Heart left ventricle (tissue), 16 donors: ENCODE results near the gene SRP68. TPM values are rescaled to one million over a fixed set of nuclear protein-coding genes. Genes with fewer than 3 reads are reported as not detected.

Experiments
- ATAC-seq, 4 donors: fragments of 200-7000 bp; cut with Tn5 transposase; one replicate each; pipeline ENCODE4 v1.9.1; 2020 to 2022; ENCODE audit warnings: moderate library complexity in 4 of 4, mild to moderate bottlenecking in 3 of 4, moderate number of reproducible peaks in 1 of 4
- DNase-seq, 5 donors: peaks; one replicate each; pipeline ENCODE4 v3.0.0-alpha.2; 2020
- H3K27ac ChIP-seq, 12 donors: fragments of 200-600 bp; sonication (generic) in 4 of 12; one replicate each; pipeline versions ENCODE4 v1.5.0 to v1.8.0; 2016 to 2022; ENCODE audit warnings: mild to moderate bottlenecking in 2 of 12
- H3K27me3 ChIP-seq, 9 donors: fragments of 200-600 bp; sonication (generic) in 2 of 9; one replicate each; pipeline versions ENCODE4 v1.5.1 to v1.8.0; 2016 to 2022; ENCODE audit warnings: mild to moderate bottlenecking in 3 of 9
- H3K36me3 ChIP-seq, 9 donors: fragments of 200-600 bp; sonication (generic) in 2 of 9; one replicate each; pipeline versions ENCODE4 v1.5.0 to v1.8.0; 2018 to 2022; ENCODE audit warnings: mild to moderate bottlenecking in 2 of 9
- H3K4me1 ChIP-seq, 12 donors: fragments of 200-600 bp; sonication (generic) in 4 of 12; one replicate each; pipeline versions ENCODE4 v1.5.0 to v1.8.0; 2016 to 2022; ENCODE audit warnings: mild to moderate bottlenecking in 3 of 12
- H3K4me3 ChIP-seq, 12 donors: fragments of 200-600 bp; sonication (generic) in 4 of 12; one replicate each; pipeline versions ENCODE4 v1.5.0 to v1.8.0; 2017 to 2022; ENCODE audit warnings: mild to moderate bottlenecking in 9 of 12, moderate library complexity in 4 of 12
- H3K9me3 ChIP-seq, 12 donors: fragments of 200-600 bp; sonication (generic) in 4 of 12; one replicate each; pipeline versions ENCODE4 v1.5.0 to v1.8.0; 2016 to 2022; ENCODE audit warnings: mild to moderate bottlenecking in 1 of 12
- CTCF ChIP-seq, 12 donors: fragments of 200-600 bp; sonication (generic) in 4 of 12; IDR thresholded peaks; one replicate each; pipeline versions ENCODE4 v1.5.0 to v1.8.0; 2018 to 2022; ENCODE audit warnings: antibody characterized with exemption in 12 of 12, mild to moderate bottlenecking in 5 of 12
- POLR2A ChIP-seq, 2 donors: fragments of 450-650 bp; IDR thresholded peaks; one replicate each; pipeline ENCODE4 v1.6.1; 2017; ENCODE audit warnings: antibody characterized with exemption in 2 of 2, mild to moderate bottlenecking in 2 of 2, moderate library complexity in 2 of 2
- WGBS, 4 donors: extraction: QIAGEN DNeasy Blood & Tissue Kit in 2 of 4; methylation state at CpG; one replicate each; pipeline versions ENCODE4 v1.1.5 to v1.1.7; 2013 to 2018; 5-methylcytosine and 5-hydroxymethylcytosine counted together
- intact Hi-C, 10 donors: fragments of 100-400 bp; cut with DNase I; formaldehyde crosslinking; loops; one replicate each; pipeline versions ENCODE4 v1.11.1 to v1.14.2; 2022
- polyA plus RNA-seq, 2 donors: library from polyadenylated mRNA; stranded (reverse); fragments of 200-250 nt; gene quantifications; one replicate each; pipeline ENCODE4 v1.2.3, GENCODE V29; 2013
- total RNA-seq, 9 donors: library from RNA; depleted of rRNA in 2 of 9; stranded (reverse); fragments of >200 nt in 2 of 9; fragmentation: NEBNext Ultra II Directional in 3 of 9; extraction: Animal tissue kit (Norgen Biotek cat#: 25700) in 3 of 9; gene quantifications; one replicate each; pipeline versions ENCODE4 v1.1.0 to v1.2.4, GENCODE V29; 2016 to 2023
- donor health status: ischemic (EF 13 %, LVEDD 7.1; RV severe dilation, severe dysfunction).
- donor health status: healthy with polysubstance abuse.
- donor health status: DM: no; HTN: yes; CAD: no.
- donor health status: DM: no; HTN: no; CAD: no.
- donor health status: ischemic (EF 25% LVEDD 6.9; RV normal size, moderate dysfunction).
- donor health status: ischemic (EF 25% LVEDD 5.7; RV mildly dilated, moderate dysfunction).
- donor health status: healthy.
- donor health status: DM: yes; HTN: yes; CAD: no.
- donor health status: ischemic (EF 35%, LVEDD 5.7; RV mildly dilated, moderate dysfunction).
- donor health status: nonischemic (EF 11% LVEDD 7.7; RV severe dilation, severe dysfunction).
- donor health status: DM: yes; HTN: yes; CAD: no.
- donor health status: PGD.
- donor health status: ischemic (EF 29% LVEDD 5.4; RV normal size, mild dysfunction).
- donor health status: nonischemic (EF 23%, LVEDD 6.1; RV moderate dilation, normal function).

SRP68 gene
- total and polyA plus RNA-seq, 11 donors, result 26.8 to 80.0 (median 59.4) TPM

DNA sequence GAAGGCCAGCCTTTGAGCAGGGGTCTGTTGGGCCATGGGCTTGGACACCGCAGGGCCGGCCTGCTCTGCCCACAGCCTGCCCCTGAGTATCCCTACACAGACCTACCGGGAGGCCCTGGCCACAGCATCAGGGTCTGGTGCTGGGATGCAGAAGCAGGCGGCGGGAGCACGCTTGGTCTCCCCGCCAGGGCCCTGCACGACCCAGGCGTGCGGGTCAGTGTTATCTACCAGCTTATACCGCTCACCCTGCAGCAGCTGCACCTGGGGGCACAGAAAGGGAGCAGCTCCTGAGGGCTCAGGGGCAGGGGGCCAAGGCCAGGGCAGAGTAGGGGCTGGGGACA is 54.0 kb downstream of the SRP68 start:
- H3K9me3 ChIP-seq, result no peaks in the 10 kb centered on the region
- 75 to 90% (median 82%) methylated on average over 9 to 11 of the region's 11 CpGs for WGBS, 4 donors
- TF ChIP-seq CTCF (IDR thresholded peaks at IDR 0.05) (no peak), POLR2A (IDR thresholded peaks at IDR 0.05) (no peak)
- no peaks in the 10 kb centered on the region for H3K36me3 ChIP-seq
- ATAC-seq, result no peak
- DNase-seq, result no peak
- H3K4me1 ChIP-seq, result peaks cover 0 to 6% (median 1%) of the 10 kb centered on the region in 12 donors
- H3K27me3 ChIP-seq, result no peaks in the 10 kb centered on the region
- intact Hi-C loops, result loop anchor here in 4 of 10 donors (5.0 to 10.0 kb wide), 5 partner anchors 156 to 279 kb away; no protein-coding TSS in a partner anchor
- H3K27ac ChIP-seq, result no peak overlapping the region
- no peak overlapping the region for H3K4me3 ChIP-seq

DNA sequence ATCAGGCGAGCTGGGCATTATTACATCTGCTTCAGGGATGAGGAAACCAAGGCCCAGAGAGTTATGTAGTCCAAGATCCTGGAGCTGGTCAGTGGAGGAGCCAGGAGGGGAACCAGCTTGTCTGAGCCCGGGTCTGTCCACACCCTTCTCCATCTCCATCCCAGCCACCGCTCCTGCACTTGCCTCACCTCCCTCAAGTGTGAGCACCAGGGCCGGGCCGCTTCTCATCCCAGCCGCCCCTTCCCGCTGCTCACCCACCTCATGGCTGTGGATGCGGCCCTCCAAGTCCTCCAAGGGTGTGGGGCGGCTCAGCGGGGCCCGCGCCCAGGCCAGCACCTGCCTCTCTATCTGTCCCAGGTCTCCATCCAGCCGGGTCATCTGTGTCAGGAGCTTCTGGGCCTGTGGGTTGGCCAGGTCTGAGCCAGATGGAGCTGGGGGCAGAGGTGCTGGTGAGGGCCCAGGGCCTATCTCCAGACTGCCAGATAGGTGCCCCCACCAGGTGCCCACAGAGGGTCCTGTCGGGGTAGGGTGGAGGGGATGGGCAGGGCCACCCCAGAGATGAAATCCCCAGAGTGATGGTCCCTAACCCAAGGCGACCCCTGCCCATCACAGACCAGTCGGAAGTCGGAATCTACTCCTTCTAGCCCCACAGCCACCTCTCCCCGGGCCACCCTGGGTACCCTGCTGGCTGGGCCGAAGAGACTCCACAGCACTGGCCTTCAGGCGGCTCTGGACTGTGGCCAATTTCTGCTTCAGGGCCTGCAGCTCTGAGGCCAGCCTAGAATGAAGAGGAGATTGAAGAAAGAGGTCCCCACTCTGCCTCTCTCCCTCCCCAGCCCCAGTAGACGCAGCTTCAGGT is 54.6 kb downstream of the SRP68 start:
- Histone ChIP-seq H3K36me3 (no peaks in the 10 kb centered on the region), H3K4me1 (peaks cover 0 to 6% (median 1%) of the 10 kb centered on the region in 12 donors), H3K4me3 (no peak overlapping the region), H3K27ac (no peak overlapping the region), H3K9me3 (no peaks in the 10 kb centered on the region), H3K27me3 (no peaks in the 10 kb centered on the region)
- intact Hi-C loops, result loop anchor here in 4 of 10 donors (5.0 to 10.0 kb wide), 5 partner anchors 157 to 280 kb away; no protein-coding TSS in a partner anchor
- TF ChIP-seq CTCF (IDR thresholded peaks at IDR 0.05), result no peak
- WGBS, 4 donors, result 88 to 94% (median 92%) methylated on average over 21 of the region's 21 CpGs
- ATAC-seq (no peak), DNase-seq (no peak)

- H3K4me1 ChIP-seq, result peaks cover 0 to 6% (median 1%) of the 10 kb centered on the region in 12 donors
- H3K27me3 ChIP-seq, result no peaks in the 10 kb centered on the region
- H3K9me3 ChIP-seq, result no peaks in the 10 kb centered on the region
- no peaks in the 10 kb centered on the region for H3K36me3 ChIP-seq
- no peak for DNase-seq
- no peak overlapping the region for H3K4me3 ChIP-seq
- 76 to 82% (median 79%) methylated on average over 12 to 26 of the region's 26 CpGs for WGBS, 4 donors
- no peak overlapping the region for H3K27ac ChIP-seq
- TF ChIP-seq POLR2A (IDR thresholded peaks at IDR 0.05) (no peak), CTCF (IDR thresholded peaks at IDR 0.05) (no peak)
- no peak for ATAC-seq
- intact Hi-C loops, result loop anchor here in 8 of 10 donors (5.0 to 10.0 kb wide), 8 partner anchors 160 to 287 kb away; no protein-coding TSS in a partner anchor
Measured at GRCh38 chr17:76014925-76015261, 57.4 kb downstream of the SRP68 start.

DNA sequence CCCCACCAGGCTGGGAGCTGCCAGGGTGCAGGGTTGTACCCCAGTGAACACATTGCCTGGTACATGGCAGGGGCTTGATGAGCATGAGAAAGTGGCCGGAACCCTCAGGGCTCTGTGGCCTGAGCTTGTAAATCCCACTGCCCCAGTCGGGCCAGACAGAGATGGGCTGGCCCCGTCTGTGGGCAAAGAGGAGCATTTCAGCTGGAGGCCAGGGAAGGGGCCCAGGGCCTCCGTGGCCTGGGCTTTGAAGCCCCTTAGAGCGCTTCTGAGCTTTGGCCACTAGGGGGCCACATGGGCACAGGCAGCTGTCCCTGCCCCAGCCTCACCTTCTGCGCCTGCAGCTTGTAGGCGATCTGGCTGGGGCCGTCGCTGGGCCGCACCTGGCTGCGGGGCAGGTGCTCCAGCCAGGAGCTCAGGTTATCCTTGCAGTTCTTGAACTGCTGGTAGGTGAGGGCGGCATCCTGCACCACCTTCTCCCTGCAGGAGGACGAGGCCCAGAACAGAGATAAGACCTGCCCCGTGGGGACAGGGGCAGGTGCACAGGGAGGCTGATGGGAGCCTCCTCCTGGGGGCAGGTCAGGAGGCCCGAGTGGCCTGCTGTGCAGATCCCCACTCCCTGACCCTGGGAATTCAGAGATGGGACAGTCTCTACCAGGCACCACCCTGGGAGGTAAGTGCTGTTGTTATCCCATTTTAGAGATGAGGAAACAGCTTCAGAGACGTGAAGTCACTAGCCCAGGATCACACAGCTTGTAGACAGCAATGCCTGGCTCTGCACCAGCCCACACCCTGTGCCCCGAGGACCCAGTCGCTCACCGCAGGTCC is 58.0 kb downstream of the SRP68 start:
- ATAC-seq, result peak; percentile 76 to 90 (median 80)
- TF ChIP-seq CTCF (IDR thresholded peaks at IDR 0.05), result peak; percentile 86 to 99 (median 96)
- no peak for TF ChIP-seq POLR2A (IDR thresholded peaks at IDR 0.05)
- no peaks in the 10 kb centered on the region for H3K27me3 ChIP-seq
- 26 to 55% (median 27%) methylated on average over 9 to 19 of the region's 19 CpGs for WGBS, 4 donors
- peaks cover 0 to 6% (median 1%) of the 10 kb centered on the region in 12 donors for H3K4me1 ChIP-seq
- H3K27ac ChIP-seq, result no peak overlapping the region
- peak; percentile 55 to 86 (median 67) for DNase-seq
- intact Hi-C loops, result loop anchor here in 8 of 10 donors (5.0 to 10.0 kb wide), 8 partner anchors 160 to 288 kb away; no protein-coding TSS in a partner anchor
- H3K36me3 ChIP-seq, result no peaks in the 10 kb centered on the region
- H3K9me3 ChIP-seq, result no peaks in the 10 kb centered on the region
- no peak overlapping the region for H3K4me3 ChIP-seq
